K562 (cell line): ENCODE measurements around the gene ZNF358. TPM values are rescaled to one million over a fixed set of nuclear protein-coding genes. Genes with fewer than 3 reads are reported as not detected.
A peak's percentile ranks its signal among the peaks of the same experiment; 100 is the strongest.

ENCODE experiments used
- ARID3B ChIP-seq: fragments of 250-450 bp; sonication (Bioruptor Pico); IDR thresholded peaks from 2 replicates; pipeline ENCODE4 v1.4.0; 2020; ENCODE audit warnings: borderline replicate concordance
- CSDE1 ChIP-seq, 2 experiments: fragments of 450-650 bp; IDR thresholded peaks; 2 replicates each; pipeline ENCODE4 v1.6.1; 2016; ENCODE audit warnings: mild to moderate bottlenecking in 1 of 2
- EHMT2 ChIP-seq: fragments of 450-650 bp; IDR thresholded peaks from 2 replicates; pipeline ENCODE4 v1.6.1; 2018; ENCODE audit warnings: antibody characterized with exemption
- ESRRA ChIP-seq: fragments of 450-650 bp; IDR thresholded peaks from 2 replicates; pipeline ENCODE4 v1.6.1; 2014; ENCODE audit warnings: low read depth, mild to moderate bottlenecking, moderate library complexity, borderline replicate concordance
- ETV1 ChIP-seq: fragments of 450-650 bp; conservative IDR thresholded peaks from 2 replicates; pipeline ENCODE4 v1.6.1; 2016; ENCODE audit warnings: missing genetic modification characterization, control low read depth, low read depth, missing compliant biosample characterization
- GTF2F1 ChIP-seq: IDR thresholded peaks from 2 replicates; pipeline ENCODE4 v1.6.1; 2011; ENCODE audit warnings: low read depth, low read length, improper control_type of control experiment
- KDM4B ChIP-seq, 2 experiments: fragments of 450-650 bp in 1 of 2; sonication (generic) in 1 of 2; IDR thresholded peaks; 2 replicates each; pipeline ENCODE4 v1.6.1; 2016 to 2017; ENCODE audit warnings: borderline replicate concordance in 2 of 2, antibody characterized with exemption in 1 of 2, low read depth in 1 of 2, mild to moderate bottlenecking in 1 of 2
- MAZ ChIP-seq, 2 experiments: fragments of 450-650 bp in 1 of 2; sonication (generic) in 1 of 2; formaldehyde crosslinking; IDR thresholded peaks in 1 of 2; conservative IDR thresholded peaks in 1 of 2; 2 replicates each; pipeline versions ENCODE4 v1.4.0 to v1.5.0; 2020; ENCODE audit warnings: mild to moderate bottlenecking in 1 of 2, missing genetic modification reagents in 1 of 2
- MCM3 ChIP-seq: fragments of 450-650 bp; IDR thresholded peaks from 2 replicates; pipeline ENCODE4 v1.6.1; 2016
- NFE2L1 ChIP-seq: fragments of 450-650 bp; IDR thresholded peaks from 2 replicates; pipeline ENCODE4 v1.6.1; 2016; ENCODE audit warnings: missing genetic modification characterization, low read depth, mild to moderate bottlenecking, missing compliant biosample characterization, moderate library complexity, borderline replicate concordance
- NFIX ChIP-seq: fragments of 250-450 bp; sonication (Bioruptor Pico); IDR thresholded peaks from 2 replicates; pipeline ENCODE4 v1.4.0; 2020; ENCODE audit warnings: low read depth, mild to moderate bottlenecking, moderate library complexity
- RFX1 ChIP-seq: fragments of 450-650 bp; IDR thresholded peaks from 2 replicates; pipeline ENCODE4 v1.6.1; 2016; ENCODE audit warnings: mild to moderate bottlenecking, moderate library complexity
- ZBTB43 ChIP-seq: sonication (generic); formaldehyde crosslinking; IDR thresholded peaks from 2 replicates; pipeline ENCODE4 v1.8.0; 2023; ENCODE audit warnings: mild to moderate bottlenecking, missing genetic modification reagents
- ZBTB7A ChIP-seq: IDR thresholded peaks from 2 replicates; pipeline ENCODE4 v1.6.1; 2011; ENCODE audit warnings: low read depth, mild to moderate bottlenecking, low read length, moderate library complexity, borderline replicate concordance; ENCODE audit not compliant: control insufficient read depth
- ZC3H4 ChIP-seq: sonication (generic); formaldehyde crosslinking; IDR thresholded peaks from 2 replicates; pipeline ENCODE4 v1.9.0; 2021; ENCODE audit warnings: missing genetic modification reagents, borderline replicate concordance
- ZNF197 ChIP-seq: fragments of 200-800 bp; sonication (Bioruptor generic); IDR thresholded peaks from 2 replicates; pipeline ENCODE4 v1.6.1; 2016; ENCODE audit warnings: low read depth, missing genetic modification characterization, missing compliant biosample characterization
- polyA plus RNA-seq, 8 experiments: library from polyadenylated mRNA; depleted of rRNA in 4 of 8; stranded (reverse) in 5 of 8; unstranded in 3 of 8; fragments of >200 nt; fragmentation: Nextera tagmentation in 2 of 8; fragmentation: Illumina TruSeq in 1 of 8; extraction: Ambion mirVana in 2 of 8; extraction: Trizol in 1 of 8; gene quantifications; 2 replicates each; pipeline versions ENCODE4 v1.2.1 to v1.2.3, GENCODE V29; 2011 to 2014; ENCODE audit warnings: inconsistent platforms in 1 of 8, missing spikeins in 1 of 8
- total RNA-seq, 7 experiments: library from RNA; depleted of rRNA in 6 of 7; stranded (reverse); fragments of >200 nt in 6 of 7; fragmentation: Illumina TruSeq in 2 of 7; extraction: Trizol in 2 of 7; gene quantifications; 2 replicates each; pipeline versions ENCODE4 v1.2.1 to v1.2.3, GENCODE V29; 2011 to 2021; ENCODE audit warnings: low replicate concordance in 1 of 7
- TF ChIP-seq, protein P1 (sequence below), 2 experiments: fragments of 450-650 bp in 1 of 2; IDR thresholded peaks; 2 replicates each; pipeline ENCODE4 v1.6.1; 2011 to 2017; ENCODE audit warnings: low read depth in 2 of 2, antibody characterized with exemption in 1 of 2, borderline replicate concordance in 1 of 2, low read length in 1 of 2, mild to moderate bottlenecking in 1 of 2, mixed read lengths in 1 of 2; ENCODE audit not compliant: control insufficient read depth in 1 of 2
- TF ChIP-seq, protein P2 (sequence below): fragments of 200-400 bp; formaldehyde crosslinking; IDR thresholded peaks from 2 replicates; pipeline ENCODE4 v1.6.1; 2017; ENCODE audit warnings: mild to moderate bottlenecking, low read depth, low read length, moderate library complexity

ZNF358 gene
- total and polyA plus RNA-seq, 9 of the 15 experiments (the other 6 are each of a cell fraction or from before 2014, with no cell fraction given): 0.04 to 17.2 (median 4.9) TPM

DNA sequence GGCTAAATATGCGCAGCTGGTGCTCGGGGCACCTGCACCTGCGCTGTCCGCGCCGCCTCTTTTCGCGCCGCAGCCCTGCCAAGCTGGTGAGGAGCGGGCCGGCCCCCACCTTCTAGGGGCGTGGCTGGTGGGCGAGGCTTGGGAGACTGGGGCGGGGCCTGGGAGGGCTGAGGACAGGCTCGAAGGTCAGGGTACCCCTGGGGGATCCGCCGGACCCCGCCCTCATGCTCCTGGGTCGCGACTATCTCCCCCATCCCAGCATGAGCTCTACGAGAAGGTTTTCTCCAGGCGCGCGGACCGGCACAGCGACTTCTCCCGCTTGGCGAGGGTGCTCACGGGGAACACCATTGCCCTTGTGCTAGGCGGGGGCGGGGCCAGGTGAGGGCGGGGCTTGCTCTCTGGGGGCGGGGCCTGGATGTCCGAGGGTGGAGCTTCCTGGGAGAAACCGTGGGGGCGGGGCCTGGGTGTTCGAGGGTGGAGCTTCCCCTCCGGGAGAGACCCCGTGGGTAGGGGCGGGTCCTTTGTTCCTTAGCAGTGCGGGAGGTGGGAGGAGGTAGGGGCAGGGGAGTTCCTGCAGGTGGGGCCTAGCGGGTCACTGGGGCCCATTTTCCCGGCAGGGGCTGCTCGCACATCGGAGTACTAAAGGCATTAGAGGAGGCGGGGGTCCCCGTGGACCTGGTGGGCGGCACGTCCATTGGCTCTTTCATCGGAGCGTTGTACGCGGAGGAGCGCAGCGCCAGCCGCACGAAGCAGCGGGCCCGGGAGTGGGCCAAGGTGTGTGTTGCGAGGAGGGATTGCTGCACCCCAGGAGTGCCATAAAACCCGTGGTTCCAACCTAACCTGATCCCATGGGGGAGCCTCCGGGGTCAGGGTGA is 39.3 kb downstream of the ZNF358 start (continued):
- no peak for TF ChIP-seq RFX1
- TF ChIP-seq ARID3B (CRISPR knock-in tag): no peak
- TF ChIP-seq ZBTB43 (CRISPR knock-in tag): no peak
- TF ChIP-seq ETV1: no peak
- no peak for TF ChIP-seq NFIX
- no peak for TF ChIP-seq GTF2F1
- TF ChIP-seq ZBTB7A: peak; percentile 54; the same call in 1 of the 2 replicates
- no peak for TF ChIP-seq EHMT2
- no peak for TF ChIP-seq MCM3
- TF ChIP-seq CSDE1 (IDR thresholded peaks at IDR 0.05): no peak
- TF ChIP-seq, protein P1, sequence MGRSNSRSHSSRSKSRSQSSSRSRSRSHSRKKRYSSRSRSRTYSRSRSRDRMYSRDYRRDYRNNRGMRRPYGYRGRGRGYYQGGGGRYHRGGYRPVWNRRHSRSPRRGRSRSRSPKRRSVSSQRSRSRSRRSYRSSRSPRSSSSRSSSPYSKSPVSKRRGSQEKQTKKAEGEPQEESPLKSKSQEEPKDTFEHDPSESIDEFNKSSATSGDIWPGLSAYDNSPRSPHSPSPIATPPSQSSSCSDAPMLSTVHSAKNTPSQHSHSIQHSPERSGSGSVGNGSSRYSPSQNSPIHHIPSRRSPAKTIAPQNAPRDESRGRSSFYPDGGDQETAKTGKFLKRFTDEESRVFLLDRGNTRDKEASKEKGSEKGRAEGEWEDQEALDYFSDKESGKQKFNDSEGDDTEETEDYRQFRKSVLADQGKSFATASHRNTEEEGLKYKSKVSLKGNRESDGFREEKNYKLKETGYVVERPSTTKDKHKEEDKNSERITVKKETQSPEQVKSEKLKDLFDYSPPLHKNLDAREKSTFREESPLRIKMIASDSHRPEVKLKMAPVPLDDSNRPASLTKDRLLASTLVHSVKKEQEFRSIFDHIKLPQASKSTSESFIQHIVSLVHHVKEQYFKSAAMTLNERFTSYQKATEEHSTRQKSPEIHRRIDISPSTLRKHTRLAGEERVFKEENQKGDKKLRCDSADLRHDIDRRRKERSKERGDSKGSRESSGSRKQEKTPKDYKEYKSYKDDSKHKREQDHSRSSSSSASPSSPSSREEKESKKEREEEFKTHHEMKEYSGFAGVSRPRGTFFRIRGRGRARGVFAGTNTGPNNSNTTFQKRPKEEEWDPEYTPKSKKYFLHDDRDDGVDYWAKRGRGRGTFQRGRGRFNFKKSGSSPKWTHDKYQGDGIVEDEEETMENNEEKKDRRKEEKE (IDR thresholded peaks at IDR 0.05; ENCODE audit: borderline replicate concordance in 1 of 2, control insufficient read depth in 1 of 2, low read depth in 2 of 2, low read length in 1 of 2): no peak
- no peak for TF ChIP-seq ZC3H4
- TF ChIP-seq ZNF197 (CRISPR knock-in tag): no peak
- peak in 1 of 2 experiments; percentile 27; a peak in 1 of 4 replicates for TF ChIP-seq MAZ (CRISPR knock-in tag; conservative IDR thresholded peaks at IDR 0.05 in 1 of 2, IDR thresholded peaks at IDR 0.05 in 1 of 2)
- TF ChIP-seq KDM4B (IDR thresholded peaks at IDR 0.05; ENCODE audit: borderline replicate concordance in 2 of 2, low read depth in 1 of 2): no peak
- TF ChIP-seq, protein P2, sequence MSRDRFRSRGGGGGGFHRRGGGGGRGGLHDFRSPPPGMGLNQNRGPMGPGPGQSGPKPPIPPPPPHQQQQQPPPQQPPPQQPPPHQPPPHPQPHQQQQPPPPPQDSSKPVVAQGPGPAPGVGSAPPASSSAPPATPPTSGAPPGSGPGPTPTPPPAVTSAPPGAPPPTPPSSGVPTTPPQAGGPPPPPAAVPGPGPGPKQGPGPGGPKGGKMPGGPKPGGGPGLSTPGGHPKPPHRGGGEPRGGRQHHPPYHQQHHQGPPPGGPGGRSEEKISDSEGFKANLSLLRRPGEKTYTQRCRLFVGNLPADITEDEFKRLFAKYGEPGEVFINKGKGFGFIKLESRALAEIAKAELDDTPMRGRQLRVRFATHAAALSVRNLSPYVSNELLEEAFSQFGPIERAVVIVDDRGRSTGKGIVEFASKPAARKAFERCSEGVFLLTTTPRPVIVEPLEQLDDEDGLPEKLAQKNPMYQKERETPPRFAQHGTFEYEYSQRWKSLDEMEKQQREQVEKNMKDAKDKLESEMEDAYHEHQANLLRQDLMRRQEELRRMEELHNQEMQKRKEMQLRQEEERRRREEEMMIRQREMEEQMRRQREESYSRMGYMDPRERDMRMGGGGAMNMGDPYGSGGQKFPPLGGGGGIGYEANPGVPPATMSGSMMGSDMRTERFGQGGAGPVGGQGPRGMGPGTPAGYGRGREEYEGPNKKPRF: no peak
- TF ChIP-seq ESRRA: peak; percentile 48; the same call in 1 of the 2 replicates
- TF ChIP-seq NFE2L1 (tag): no peak
